GM23338 (cell line): ENCODE measurements around the gene TP73. TPM values are rescaled to one million over a fixed set of nuclear protein-coding genes. Genes with fewer than 3 reads are reported as not detected.
A peak's percentile ranks its signal among the peaks of the same experiment; 100 is the strongest.

Source experiments
- ATAC-seq: fragments of 200-7000 bp; cut with Tn5 transposase; 3 replicates; pipeline ENCODE4 v1.9.1; 2020
- DNase-seq: peaks from one replicate; pipeline ENCODE4 v3.0.0-alpha.2; 2015; ENCODE audit warnings: low spot score
- H2AFZ ChIP-seq: fragments of 200-600 bp; sonication (generic); 2 replicates; pipeline ENCODE4 v1.8.0; 2016; ENCODE audit warnings: antibody characterized with exemption, mild to moderate bottlenecking, moderate library complexity
- H3F3A ChIP-seq: fragments of 200-600 bp; sonication (generic); replicated peaks from 2 replicates; pipeline ENCODE4 v1.8.0; 2017; ENCODE audit warnings: antibody characterized with exemption, mixed run types, low read depth
- H3K27ac ChIP-seq: fragments of 200-600 bp; sonication (generic); 2 replicates; pipeline ENCODE4 v1.6.1; 2016; ENCODE audit warnings: low read depth
- H3K27me3 ChIP-seq: fragments of 200-600 bp; sonication (generic); 2 replicates; pipeline ENCODE4 v1.8.0; 2016; ENCODE audit warnings: mild to moderate bottlenecking, mixed run types, moderate library complexity; ENCODE audit not compliant: insufficient read depth
- H3K36me3 ChIP-seq: fragments of 200-600 bp; sonication (generic); 2 replicates; pipeline ENCODE4 v1.8.0; 2016; ENCODE audit warnings: mild to moderate bottlenecking; ENCODE audit not compliant: insufficient read depth
- H3K4me1 ChIP-seq: fragments of 200-600 bp; sonication (generic); 2 replicates; pipeline ENCODE4 v1.8.0; 2016; ENCODE audit warnings: mild to moderate bottlenecking, moderate library complexity; ENCODE audit not compliant: insufficient read depth
- H3K4me2 ChIP-seq: fragments of 200-600 bp; sonication (generic); 2 replicates; pipeline ENCODE4 v1.7.1; 2017; ENCODE audit warnings: mixed run types
- H3K4me3 ChIP-seq: fragments of 200-600 bp; sonication (generic); 2 replicates; pipeline ENCODE4 v1.6.1; 2016; ENCODE audit warnings: mixed run types
- H3K79me2 ChIP-seq: fragments of 200-600 bp; sonication (generic); replicated peaks from 2 replicates; pipeline ENCODE4 v1.8.0; 2017; ENCODE audit warnings: mild to moderate bottlenecking; ENCODE audit not compliant: insufficient read depth
- H3K9me2 ChIP-seq: fragments of 200-600 bp; sonication (generic); 2 replicates; pipeline ENCODE4 v1.8.0; 2017; ENCODE audit not compliant: insufficient read depth
- H4K20me1 ChIP-seq: fragments of 200-600 bp; sonication (generic); replicated peaks from 2 replicates; pipeline ENCODE4 v1.8.0; 2017; ENCODE audit warnings: mild to moderate bottlenecking; ENCODE audit not compliant: insufficient read depth
- H3K27ac Mint-ChIP-seq: 2 replicates; pipeline ENCODE4 v1.8.0; 2020; ENCODE audit warnings: inconsistent platforms, mild to moderate bottlenecking, moderate library complexity, mixed read lengths
- H3K27me3 Mint-ChIP-seq: 3 replicates; pipeline ENCODE4 v1.8.0; 2022; ENCODE audit warnings: low read depth, mild to moderate bottlenecking, moderate library complexity, mixed read lengths, inconsistent platforms; ENCODE audit not compliant: insufficient read depth, poor library complexity
- H3K36me3 Mint-ChIP-seq: 3 replicates; pipeline ENCODE4 v1.8.0; 2021; ENCODE audit warnings: low read depth, mild to moderate bottlenecking, inconsistent platforms, moderate library complexity, mixed read lengths
- H3K4me1 Mint-ChIP-seq: 3 replicates; pipeline ENCODE4 v1.8.0; 2020; ENCODE audit warnings: mild to moderate bottlenecking, inconsistent platforms, mixed read lengths
- H3K4me3 Mint-ChIP-seq: 3 replicates; pipeline ENCODE4 v1.8.0; 2021; ENCODE audit warnings: moderate library complexity, mild to moderate bottlenecking, inconsistent platforms, mixed read lengths
- H3K9me3 Mint-ChIP-seq: 3 replicates; pipeline ENCODE4 v1.8.0; 2020; ENCODE audit warnings: moderate library complexity, mild to moderate bottlenecking, inconsistent platforms, mixed read lengths
- CREB1 ChIP-seq: fragments of 250-450 bp; sonication (Bioruptor Pico); IDR thresholded peaks from 2 replicates; pipeline ENCODE4 v1.5.0; 2020; ENCODE audit warnings: low read depth, mild to moderate bottlenecking, moderate library complexity
- EZH2 ChIP-seq: fragments of 200-600 bp; sonication (generic); IDR thresholded peaks from one replicate; pipeline ENCODE4 v1.8.0; 2017; ENCODE audit warnings: antibody characterized with exemption, mild to moderate bottlenecking, low read depth; ENCODE audit not compliant: unreplicated experiment
- EZH2phosphoT487 ChIP-seq: fragments of 200-600 bp; sonication (generic); IDR thresholded peaks from one replicate; pipeline ENCODE4 v1.8.1; 2018; ENCODE audit warnings: antibody characterized with exemption; ENCODE audit not compliant: unreplicated experiment
- JUNB ChIP-seq: IDR thresholded peaks from one replicate; pipeline ENCODE4 v1.6.1; 2016; ENCODE audit warnings: antibody characterized with exemption; ENCODE audit not compliant: unreplicated experiment
- NANOG ChIP-seq: IDR thresholded peaks from 2 replicates; pipeline ENCODE4 v1.6.1; 2016; ENCODE audit warnings: antibody characterized with exemption, borderline replicate concordance
- POLR2AphosphoS5 ChIP-seq: IDR thresholded peaks from 2 replicates; pipeline ENCODE4 v1.6.1; 2016; ENCODE audit warnings: antibody characterized with exemption, low read depth
- ZNF331 ChIP-seq: fragments of 250-450 bp; sonication (Bioruptor Pico); IDR thresholded peaks from 2 replicates; pipeline ENCODE4 v1.5.0; 2020; ENCODE audit warnings: low read depth, mild to moderate bottlenecking, moderate library complexity
- polyA plus RNA-seq: library from polyadenylated mRNA; unstranded; fragments of >200 nt; fragmentation: Nextera tagmentation; extraction: Ambion mirVana; gene quantifications from 2 replicates; pipeline ENCODE4 v1.2.1, GENCODE V29; 2016
- total RNA-seq: library from RNA; depleted of rRNA; stranded (reverse); fragments of >200 nt; shearing (Covaris generic); gene quantifications from 2 replicates; pipeline ENCODE4 v1.2.3, GENCODE V29; 2014
- TF ChIP-seq, protein P1 (sequence below), 2 experiments: fragments of 200-600 bp in 1 of 2; sonication (generic) in 1 of 2; conservative IDR thresholded peaks; 2 replicates each; pipeline versions ENCODE4 v1.5.1 to v1.6.1; 2016 to 2017; ENCODE audit warnings: antibody characterized with exemption in 2 of 2, low read depth in 2 of 2, mild to moderate bottlenecking in 2 of 2, moderate library complexity in 1 of 2
- TF ChIP-seq, protein P2 (sequence below): IDR thresholded peaks from one replicate; pipeline ENCODE4 v1.6.1; 2018; ENCODE audit warnings: antibody characterized with exemption; ENCODE audit not compliant: unreplicated experiment
- TF ChIP-seq, protein P3 (sequence below): fragments of 250-450 bp; sonication (Bioruptor Pico); IDR thresholded peaks from 2 replicates; pipeline ENCODE4 v1.5.0; 2020; ENCODE audit warnings: mild to moderate bottlenecking, moderate library complexity

The TP73 gene
- total and polyA plus RNA-seq, 2 experiments from 2014 or later, result 1.4 to 3.4 TPM

- Mint-ChIP-seq H3K4me3 (no peak overlapping the region), H3K27ac (no peak overlapping the region), H3K4me1 (peaks cover 27% of the 10 kb centered on the region), H3K27me3 (peaks cover 22% of the 10 kb centered on the region), H3K36me3 (no peaks in the 10 kb centered on the region), H3K9me3 (no peaks in the 10 kb centered on the region)
- Histone ChIP-seq H3K79me2 (no peaks in the 10 kb centered on the region), H2AFZ (no peak overlapping the region; the same call in 1 of the 2 replicates), H4K20me1 (no peaks in the 10 kb centered on the region), H3K9me2 (no peaks in the 10 kb centered on the region), H3F3A (no peaks in the 10 kb centered on the region), H3K27me3 (no peaks in the 10 kb centered on the region), H3K4me3 (no peak overlapping the region), H3K4me1 (peaks cover 8% of the 10 kb centered on the region), H3K27ac (no peak overlapping the region), H3K36me3 (no peaks in the 10 kb centered on the region), H3K4me2 (no peak overlapping the region)
- no peak for DNase-seq
- TF ChIP-seq EZH2phosphoT487 (no peak), NANOG (no peak), EZH2 (no peak), ZNF331 (no peak), JUNB (no peak), POLR2AphosphoS5 (no peak), CREB1 (CRISPR knock-in tag) (no peak)
- TF ChIP-seq, protein P1, sequence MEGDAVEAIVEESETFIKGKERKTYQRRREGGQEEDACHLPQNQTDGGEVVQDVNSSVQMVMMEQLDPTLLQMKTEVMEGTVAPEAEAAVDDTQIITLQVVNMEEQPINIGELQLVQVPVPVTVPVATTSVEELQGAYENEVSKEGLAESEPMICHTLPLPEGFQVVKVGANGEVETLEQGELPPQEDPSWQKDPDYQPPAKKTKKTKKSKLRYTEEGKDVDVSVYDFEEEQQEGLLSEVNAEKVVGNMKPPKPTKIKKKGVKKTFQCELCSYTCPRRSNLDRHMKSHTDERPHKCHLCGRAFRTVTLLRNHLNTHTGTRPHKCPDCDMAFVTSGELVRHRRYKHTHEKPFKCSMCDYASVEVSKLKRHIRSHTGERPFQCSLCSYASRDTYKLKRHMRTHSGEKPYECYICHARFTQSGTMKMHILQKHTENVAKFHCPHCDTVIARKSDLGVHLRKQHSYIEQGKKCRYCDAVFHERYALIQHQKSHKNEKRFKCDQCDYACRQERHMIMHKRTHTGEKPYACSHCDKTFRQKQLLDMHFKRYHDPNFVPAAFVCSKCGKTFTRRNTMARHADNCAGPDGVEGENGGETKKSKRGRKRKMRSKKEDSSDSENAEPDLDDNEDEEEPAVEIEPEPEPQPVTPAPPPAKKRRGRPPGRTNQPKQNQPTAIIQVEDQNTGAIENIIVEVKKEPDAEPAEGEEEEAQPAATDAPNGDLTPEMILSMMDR (conservative IDR thresholded peaks at IDR 0.05; ENCODE audit: low read depth in 2 of 2), result no peak
- TF ChIP-seq, protein P2, sequence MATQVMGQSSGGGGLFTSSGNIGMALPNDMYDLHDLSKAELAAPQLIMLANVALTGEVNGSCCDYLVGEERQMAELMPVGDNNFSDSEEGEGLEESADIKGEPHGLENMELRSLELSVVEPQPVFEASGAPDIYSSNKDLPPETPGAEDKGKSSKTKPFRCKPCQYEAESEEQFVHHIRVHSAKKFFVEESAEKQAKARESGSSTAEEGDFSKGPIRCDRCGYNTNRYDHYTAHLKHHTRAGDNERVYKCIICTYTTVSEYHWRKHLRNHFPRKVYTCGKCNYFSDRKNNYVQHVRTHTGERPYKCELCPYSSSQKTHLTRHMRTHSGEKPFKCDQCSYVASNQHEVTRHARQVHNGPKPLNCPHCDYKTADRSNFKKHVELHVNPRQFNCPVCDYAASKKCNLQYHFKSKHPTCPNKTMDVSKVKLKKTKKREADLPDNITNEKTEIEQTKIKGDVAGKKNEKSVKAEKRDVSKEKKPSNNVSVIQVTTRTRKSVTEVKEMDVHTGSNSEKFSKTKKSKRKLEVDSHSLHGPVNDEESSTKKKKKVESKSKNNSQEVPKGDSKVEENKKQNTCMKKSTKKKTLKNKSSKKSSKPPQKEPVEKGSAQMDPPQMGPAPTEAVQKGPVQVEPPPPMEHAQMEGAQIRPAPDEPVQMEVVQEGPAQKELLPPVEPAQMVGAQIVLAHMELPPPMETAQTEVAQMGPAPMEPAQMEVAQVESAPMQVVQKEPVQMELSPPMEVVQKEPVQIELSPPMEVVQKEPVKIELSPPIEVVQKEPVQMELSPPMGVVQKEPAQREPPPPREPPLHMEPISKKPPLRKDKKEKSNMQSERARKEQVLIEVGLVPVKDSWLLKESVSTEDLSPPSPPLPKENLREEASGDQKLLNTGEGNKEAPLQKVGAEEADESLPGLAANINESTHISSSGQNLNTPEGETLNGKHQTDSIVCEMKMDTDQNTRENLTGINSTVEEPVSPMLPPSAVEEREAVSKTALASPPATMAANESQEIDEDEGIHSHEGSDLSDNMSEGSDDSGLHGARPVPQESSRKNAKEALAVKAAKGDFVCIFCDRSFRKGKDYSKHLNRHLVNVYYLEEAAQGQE, result no peak
- TF ChIP-seq, protein P3, sequence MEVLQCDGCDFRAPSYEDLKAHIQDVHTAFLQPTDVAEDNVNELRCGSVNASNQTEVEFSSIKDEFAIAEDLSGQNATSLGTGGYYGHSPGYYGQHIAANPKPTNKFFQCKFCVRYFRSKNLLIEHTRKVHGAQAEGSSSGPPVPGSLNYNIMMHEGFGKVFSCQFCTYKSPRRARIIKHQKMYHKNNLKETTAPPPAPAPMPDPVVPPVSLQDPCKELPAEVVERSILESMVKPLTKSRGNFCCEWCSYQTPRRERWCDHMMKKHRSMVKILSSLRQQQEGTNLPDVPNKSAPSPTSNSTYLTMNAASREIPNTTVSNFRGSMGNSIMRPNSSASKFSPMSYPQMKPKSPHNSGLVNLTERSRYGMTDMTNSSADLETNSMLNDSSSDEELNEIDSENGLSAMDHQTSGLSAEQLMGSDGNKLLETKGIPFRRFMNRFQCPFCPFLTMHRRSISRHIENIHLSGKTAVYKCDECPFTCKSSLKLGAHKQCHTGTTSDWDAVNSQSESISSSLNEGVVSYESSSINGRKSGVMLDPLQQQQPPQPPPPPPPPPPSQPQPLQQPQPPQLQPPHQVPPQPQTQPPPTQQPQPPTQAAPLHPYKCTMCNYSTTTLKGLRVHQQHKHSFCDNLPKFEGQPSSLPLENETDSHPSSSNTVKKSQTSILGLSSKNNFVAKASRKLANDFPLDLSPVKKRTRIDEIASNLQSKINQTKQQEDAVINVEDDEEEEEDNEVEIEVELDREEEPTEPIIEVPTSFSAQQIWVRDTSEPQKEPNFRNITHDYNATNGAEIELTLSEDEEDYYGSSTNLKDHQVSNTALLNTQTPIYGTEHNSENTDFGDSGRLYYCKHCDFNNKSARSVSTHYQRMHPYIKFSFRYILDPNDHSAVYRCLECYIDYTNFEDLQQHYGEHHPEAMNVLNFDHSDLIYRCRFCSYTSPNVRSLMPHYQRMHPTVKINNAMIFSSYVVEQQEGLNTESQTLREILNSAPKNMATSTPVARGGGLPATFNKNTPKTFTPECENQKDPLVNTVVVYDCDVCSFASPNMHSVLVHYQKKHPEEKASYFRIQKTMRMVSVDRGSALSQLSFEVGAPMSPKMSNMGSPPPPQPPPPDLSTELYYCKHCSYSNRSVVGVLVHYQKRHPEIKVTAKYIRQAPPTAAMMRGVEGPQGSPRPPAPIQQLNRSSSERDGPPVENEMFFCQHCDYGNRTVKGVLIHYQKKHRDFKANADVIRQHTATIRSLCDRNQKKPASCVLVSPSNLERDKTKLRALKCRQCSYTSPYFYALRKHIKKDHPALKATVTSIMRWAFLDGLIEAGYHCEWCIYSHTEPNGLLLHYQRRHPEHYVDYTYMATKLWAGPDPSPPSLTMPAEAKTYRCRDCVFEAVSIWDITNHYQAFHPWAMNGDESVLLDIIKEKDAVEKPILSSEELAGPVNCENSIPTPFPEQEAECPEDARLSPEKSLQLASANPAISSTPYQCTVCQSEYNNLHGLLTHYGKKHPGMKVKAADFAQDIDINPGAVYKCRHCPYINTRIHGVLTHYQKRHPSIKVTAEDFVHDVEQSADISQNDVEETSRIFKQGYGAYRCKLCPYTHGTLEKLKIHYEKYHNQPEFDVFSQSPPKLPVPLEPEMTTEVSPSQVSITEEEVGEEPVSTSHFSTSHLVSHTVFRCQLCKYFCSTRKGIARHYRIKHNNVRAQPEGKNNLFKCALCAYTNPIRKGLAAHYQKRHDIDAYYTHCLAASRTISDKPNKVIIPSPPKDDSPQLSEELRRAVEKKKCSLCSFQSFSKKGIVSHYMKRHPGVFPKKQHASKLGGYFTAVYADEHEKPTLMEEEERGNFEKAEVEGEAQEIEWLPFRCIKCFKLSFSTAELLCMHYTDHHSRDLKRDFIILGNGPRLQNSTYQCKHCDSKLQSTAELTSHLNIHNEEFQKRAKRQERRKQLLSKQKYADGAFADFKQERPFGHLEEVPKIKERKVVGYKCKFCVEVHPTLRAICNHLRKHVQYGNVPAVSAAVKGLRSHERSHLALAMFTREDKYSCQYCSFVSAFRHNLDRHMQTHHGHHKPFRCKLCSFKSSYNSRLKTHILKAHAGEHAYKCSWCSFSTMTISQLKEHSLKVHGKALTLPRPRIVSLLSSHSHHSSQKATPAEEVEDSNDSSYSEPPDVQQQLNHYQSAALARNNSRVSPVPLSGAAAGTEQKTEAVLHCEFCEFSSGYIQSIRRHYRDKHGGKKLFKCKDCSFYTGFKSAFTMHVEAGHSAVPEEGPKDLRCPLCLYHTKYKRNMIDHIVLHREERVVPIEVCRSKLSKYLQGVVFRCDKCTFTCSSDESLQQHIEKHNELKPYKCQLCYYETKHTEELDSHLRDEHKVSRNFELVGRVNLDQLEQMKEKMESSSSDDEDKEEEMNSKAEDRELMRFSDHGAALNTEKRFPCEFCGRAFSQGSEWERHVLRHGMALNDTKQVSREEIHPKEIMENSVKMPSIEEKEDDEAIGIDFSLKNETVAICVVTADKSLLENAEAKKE (CRISPR knock-in tag), result no peak
- peak; percentile 4; the same call in 1 of the 3 replicates for ATAC-seq
Measured at GRCh38 chr1:3671371-3672180, 19.3 kb downstream of the TP73 start.
